Natural killer cell (primary cell): ENCODE data around the gene URB1. TPM values are rescaled to one million over a fixed set of nuclear protein-coding genes. Genes with fewer than 3 reads are reported as not detected.

Source experiments
- ATAC-seq, 3 donors: fragments of 150-1000 bp in 2 of 3; fragments of 200-7000 bp in 1 of 3; cut with Tn5 transposase; 1 replicate in 1 of 3; 2 replicates in 2 of 3; pipeline ENCODE4 v1.10.0; 2021; ENCODE audit warnings: mild to moderate bottlenecking in 2 of 3, moderate library complexity in 2 of 3
- DNase-seq, 2 donors: peaks; one replicate each; pipeline versions ENCODE4 v3.0.0 to v3.0.0-alpha.2; 2013 to 2021; ENCODE audit warnings: mixed read lengths in 1 of 2
- H3K27ac ChIP-seq: one replicate; pipeline ENCODE4 v1.5.1; 2013; ENCODE audit warnings: mild to moderate bottlenecking, low read length
- H3K27me3 ChIP-seq: one replicate; pipeline ENCODE4 v1.6.1; 2013; ENCODE audit warnings: low read length; ENCODE audit not compliant: control insufficient read depth, insufficient read depth
- H3K36me3 ChIP-seq: one replicate; pipeline ENCODE4 v1.6.1; 2013; ENCODE audit warnings: low read length; ENCODE audit not compliant: control insufficient read depth, insufficient read depth
- H3K4me1 ChIP-seq: one replicate; pipeline ENCODE4 v1.6.1; 2013; ENCODE audit warnings: low read length; ENCODE audit not compliant: control insufficient read depth, insufficient read depth
- H3K4me3 ChIP-seq: one replicate; pipeline ENCODE4 v1.5.1; 2013; ENCODE audit warnings: low read length
- H3K9me3 ChIP-seq: one replicate; pipeline ENCODE4 v1.6.1; 2013; ENCODE audit warnings: low read length; ENCODE audit not compliant: control insufficient read depth, insufficient read depth
- H3K27ac Mint-ChIP-seq, 2 donors: one replicate each; pipeline ENCODE4 v1.8.0; 2022; ENCODE audit warnings: mild to moderate bottlenecking in 2 of 2, mixed read lengths in 2 of 2, moderate library complexity in 1 of 2
- H3K27me3 Mint-ChIP-seq, 2 donors: one replicate each; pipeline ENCODE4 v1.8.0; 2022; ENCODE audit warnings: low read depth in 2 of 2, mixed read lengths in 2 of 2
- H3K36me3 Mint-ChIP-seq: one replicate; pipeline ENCODE4 v1.8.0; 2022; ENCODE audit warnings: mixed read lengths
- H3K4me1 Mint-ChIP-seq, 2 donors: one replicate each; pipeline ENCODE4 v1.8.0; 2022; ENCODE audit warnings: mixed read lengths in 2 of 2
- H3K4me3 Mint-ChIP-seq: one replicate; pipeline ENCODE4 v1.8.0; 2022; ENCODE audit warnings: mild to moderate bottlenecking, moderate library complexity, mixed read lengths
- H3K9me3 Mint-ChIP-seq, 2 donors: one replicate each; pipeline ENCODE4 v1.8.0; 2022; ENCODE audit warnings: mixed read lengths in 2 of 2
- CTCF ChIP-seq: fragments of 200-600 bp; IDR thresholded peaks from one replicate; pipeline ENCODE4 v1.8.0; 2022; ENCODE audit warnings: antibody characterized with exemption
- WGBS: methylation state at CpG from one replicate; pipeline ENCODE4 v1.1.7; 2013; ENCODE audit warnings: missing lambda C conversion rate; ENCODE audit not compliant: insufficient coverage; 5-methylcytosine and 5-hydroxymethylcytosine counted together
- intact Hi-C: fragments of 100-400 bp; cut with micrococcal nuclease; formaldehyde crosslinking; loops from one replicate; pipeline ENCODE4 v1.14.2; 2022
- total RNA-seq, 4 donors: library from RNA; stranded (reverse); fragments of 120-200 nt in 1 of 4; gene quantifications; one replicate each; pipeline versions ENCODE4 v1.2.3 to v1.2.4, GENCODE V29; 2013 to 2022

URB1 gene
- total RNA-seq, 3 donors from 2014 or later (not counting 1 experiment from before 2014, with no cell fraction given): 6.1 to 7.8 (median 7.5) TPM

GRCh38 chr21:32281531-32281930 is 111.3 kb downstream of the URB1 start:
- intact Hi-C loops: no loop called here
- ATAC-seq (no peak), DNase-seq (no peak)
- H3K27me3 Mint-ChIP-seq: no peaks in the 10 kb centered on the region
- H3K4me1 Mint-ChIP-seq: peaks cover 21 to 28% of the 10 kb centered on the region in 2 donors
- no peaks in the 10 kb centered on the region for H3K36me3 Mint-ChIP-seq
- no peaks in the 10 kb centered on the region for H3K9me3 ChIP-seq
- H3K4me1 ChIP-seq: peaks cover 15% of the 10 kb centered on the region
- no peak overlapping the region for H3K27ac Mint-ChIP-seq
- no peak overlapping the region for H3K27ac ChIP-seq
- H3K4me3 Mint-ChIP-seq: no peak overlapping the region
- no peaks in the 10 kb centered on the region for H3K9me3 Mint-ChIP-seq
- TF ChIP-seq CTCF: no peak
- no peaks in the 10 kb centered on the region for H3K36me3 ChIP-seq
- no peaks in the 10 kb centered on the region for H3K27me3 ChIP-seq
- WGBS: 98% methylated on average over 5 of the region's 7 CpGs
- H3K4me3 ChIP-seq: no peak overlapping the region

- intact Hi-C loops: loop anchor here (2.0 kb wide), 1 partner anchor 113 kb away; the partner anchor contains the start of gene URB1
- Mint-ChIP-seq H3K27me3 (no peaks in the 10 kb centered on the region), H3K36me3 (no peaks in the 10 kb centered on the region), H3K4me3 (peak overlapping the region; percentile 98), H3K27ac (peak overlapping the region; percentile 93 to 96), H3K9me3 (no peaks in the 10 kb centered on the region), H3K4me1 (peaks cover 21 to 28% of the 10 kb centered on the region in 2 donors)
- ATAC-seq (no peak), DNase-seq (no peak)
- Histone ChIP-seq H3K9me3 (no peaks in the 10 kb centered on the region), H3K4me1 (peaks cover 15% of the 10 kb centered on the region), H3K27ac (peak overlapping the region; percentile 38), H3K4me3 (peak overlapping the region; percentile 66), H3K36me3 (no peaks in the 10 kb centered on the region), H3K27me3 (no peaks in the 10 kb centered on the region)
- WGBS: 4% methylated on average over 4 of the region's 10 CpGs
- no peak for TF ChIP-seq CTCF
Measured at GRCh38 chr21:32279377-32279680, 113.5 kb downstream of the URB1 start.

- no peaks in the 10 kb centered on the region for H3K27me3 Mint-ChIP-seq
- H3K4me3 Mint-ChIP-seq: peak within 1 kb of the TSS; percentile 98
- WGBS: under 1% methylated on average over 69 of the region's 69 CpGs
Measured at GRCh38 chr21:32278518-32279376, 114.1 kb downstream of the URB1 start, which contains the start of gene MIS18A. TSS of gene MIS18A (minus strand) at chr21:32279049. CDS start at chr21:32279014, 35 bp downstream.

More at GRCh38 chr21:32278518-32279376, 114.1 kb downstream of the URB1 start, which contains the start of gene MIS18A:
- Mint-ChIP-seq H3K27ac (peak within 1 kb of the TSS; percentile 93 to 96), H3K36me3 (no peaks in the 10 kb centered on the region), H3K9me3 (no peaks in the 10 kb centered on the region), H3K4me1 (peaks cover 21 to 28% of the 10 kb centered on the region in 2 donors)
- Histone ChIP-seq H3K27me3 (no peaks in the 10 kb centered on the region), H3K9me3 (no peaks in the 10 kb centered on the region), H3K36me3 (no peaks in the 10 kb centered on the region), H3K27ac (peak within 1 kb of the TSS; percentile 38), H3K4me3 (peak within 1 kb of the TSS; percentile 66), H3K4me1 (peaks cover 15% of the 10 kb centered on the region)
- no peak for TF ChIP-seq CTCF
- DNase-seq (peak; percentile 97), ATAC-seq (peak; percentile 92 to 94 (median 94))
- intact Hi-C loops: loop anchor here (2.0 kb wide), 1 partner anchor 114 kb away; the partner anchor contains the start of gene URB1
